ENCODE results near the gene SERPINB1. TPM values are rescaled to one million over a fixed set of nuclear protein-coding genes. Genes with fewer than 3 reads are reported as not detected.
A peak's percentile ranks its signal among the peaks of the same experiment; 100 is the strongest.

Gene SERPINB1
- total and polyA plus RNA-seq, 12 donors: 33.4 to 159 (median 60.7) TPM

- peaks cover 0 to 2% (median 0%) of the 10 kb centered on the region in 3 donors for H3K9me3 ChIP-seq (replicated peaks in 1 of 3)
- 6 to 11% (median 8%) methylated on average over 3 of the region's 3 CpGs for WGBS, 4 donors
- peak overlapping the region in 1 of 4 donors; percentile 18 for H3K4me3 ChIP-seq
- peak overlapping the region in 3 of 5 donors; percentile 24 to 74 (median 65) for H3K27ac ChIP-seq
- no peaks in the 10 kb centered on the region for H3K36me3 ChIP-seq (replicated peaks in 1 of 2)
- peaks cover 0 to 22% of the 10 kb centered on the region in 2 donors for H3K4me1 ChIP-seq (replicated peaks in 1 of 2)
- TF ChIP-seq CTCF (IDR thresholded peaks at IDR 0.05) (no peak), POLR2A (IDR thresholded peaks at IDR 0.05) (no peak)
- no peaks in the 10 kb centered on the region for H3K27me3 ChIP-seq
- intact Hi-C loops (cut with DNase I): no loop called here
- peak in 2 of 7 donors; percentile 34 to 42 for DNase-seq
Observed at GRCh38 chr6:2818593-2818992, 23.1 kb downstream of the SERPINB1 start.

- TF ChIP-seq CTCF (IDR thresholded peaks at IDR 0.05) (no peak), POLR2A (IDR thresholded peaks at IDR 0.05) (no peak)
- H3K9me3 ChIP-seq (replicated peaks in 1 of 3): peaks cover 0 to 2% (median 0%) of the 10 kb centered on the region in 3 donors
- H3K4me1 ChIP-seq (replicated peaks in 1 of 2): peaks cover 0 to 22% of the 10 kb centered on the region in 2 donors
- no peaks in the 10 kb centered on the region for H3K36me3 ChIP-seq (replicated peaks in 1 of 2)
- H3K27me3 ChIP-seq: no peaks in the 10 kb centered on the region
- intact Hi-C loops (cut with DNase I): no loop called here
- WGBS, 4 donors: 7 to 13% (median 11%) methylated on average over 4 of the region's 4 CpGs
- peak overlapping the region in 4 of 5 donors; percentile 24 to 74 (median 47) for H3K27ac ChIP-seq
- DNase-seq: no peak
- H3K4me3 ChIP-seq: peak overlapping the region in 1 of 4 donors; percentile 18
Observed at GRCh38 chr6:2817903-2818443, 23.7 kb downstream of the SERPINB1 start.

GRCh38 chr6:2816158-2816557 lies 25.5 kb downstream of the SERPINB1 start:
- H3K9me3 ChIP-seq (replicated peaks in 1 of 3): peaks cover 0 to 2% (median 0%) of the 10 kb centered on the region in 3 donors
- H3K27ac ChIP-seq: no peak overlapping the region
- H3K36me3 ChIP-seq (replicated peaks in 1 of 2): no peaks in the 10 kb centered on the region
- no peak overlapping the region for H3K4me3 ChIP-seq
- H3K4me1 ChIP-seq (replicated peaks in 1 of 2): peaks cover 0 to 22% of the 10 kb centered on the region in 2 donors
- no peak for DNase-seq
- intact Hi-C loops (cut with DNase I): no loop called here
- no peaks in the 10 kb centered on the region for H3K27me3 ChIP-seq
- no peak for TF ChIP-seq CTCF (IDR thresholded peaks at IDR 0.05)
- no peak for TF ChIP-seq POLR2A (IDR thresholded peaks at IDR 0.05)

- TF ChIP-seq CTCF (IDR thresholded peaks at IDR 0.05) (no peak), POLR2A (IDR thresholded peaks at IDR 0.05) (no peak)
- peaks cover 0 to 4% of the 10 kb centered on the region in 2 donors for H3K4me1 ChIP-seq (replicated peaks in 1 of 2)
- no peak overlapping the region for H3K4me3 ChIP-seq
- 72 to 98% (median 97%) methylated on average over 3 of the region's 3 CpGs for WGBS, 4 donors
- no peaks in the 10 kb centered on the region for H3K36me3 ChIP-seq (replicated peaks in 1 of 2)
- DNase-seq: no peak
- intact Hi-C loops (cut with DNase I): no loop called here
- H3K27me3 ChIP-seq: no peaks in the 10 kb centered on the region
- H3K9me3 ChIP-seq (replicated peaks in 1 of 3): peaks cover 0 to 2% (median 0%) of the 10 kb centered on the region in 3 donors
- H3K27ac ChIP-seq: no peak overlapping the region
Observed at GRCh38 chr6:2812695-2813094, 29.0 kb downstream of the SERPINB1 start.

Data from adrenal gland (tissue), 12 donors.